HCT116 (cell line): ENCODE results near the gene PKM. TPM values are rescaled to one million over a fixed set of nuclear protein-coding genes. Genes with fewer than 3 reads are reported as not detected.

Experiments
- total RNA-seq: library from RNA; stranded (reverse); gene quantifications from one replicate; pipeline ENCODE4 v1.2.1, GENCODE V29; 2021; ENCODE audit not compliant: unreplicated experiment

Gene PKM
- total RNA-seq, 1 experiment from 2014 or later, result 1,664 TPM

Other genes starting within 250 kb of the PKM start
- gene MYO9A, start 113.0 kb downstream of the PKM start, total RNA-seq, result 23.0 TPM
- 3.8 TPM for gene SENP8, start 112.8 kb downstream of the PKM start, total RNA-seq
- gene GRAMD2A, start 33.4 kb downstream of the PKM start, total RNA-seq, result 8.0 TPM
- 67.9 TPM for gene PARP6, start 41.4 kb upstream of the PKM start, total RNA-seq
- gene CELF6, start 89.0 kb upstream of the PKM start, total RNA-seq, result 0.52 TPM
- 57.1 TPM for gene HEXA, start 144.8 kb upstream of the PKM start, total RNA-seq
- gene TMEM202, start 167.1 kb upstream of the PKM start, total RNA-seq, result not detected
- gene ARIH1, start 243.1 kb upstream of the PKM start, total RNA-seq, result 209 TPM